ENCODE data around the gene MPZL3.
"Not testable (repeated sequence)": the region's sequence is repeated elsewhere in the genome, so short reads cannot be mapped to it uniquely, and the experiment has no call there.

MPZL3 gene

GRCh38 chr11:118212131-118212725, 39.9 kb downstream of the MPZL3 start:
- no peak for DNase-seq

- peak; percentile 49 for DNase-seq
Observed at GRCh38 chr11:118211006-118211405, 41.2 kb downstream of the MPZL3 start.

GRCh38 chr11:118210323-118210722, 41.8 kb downstream of the MPZL3 start:
- no peak for DNase-seq

GRCh38 chr11:118209033-118209432, 43.1 kb downstream of the MPZL3 start:
- DNase-seq = no peak

- no peak for DNase-seq
Observed at GRCh38 chr11:118207079-118207478, 45.1 kb downstream of the MPZL3 start.

GRCh38 chr11:118206391-118207031, 45.7 kb downstream of the MPZL3 start:
- DNase-seq = no peak

- DNase-seq = no peak
Observed at GRCh38 chr11:118205606-118206378, 46.4 kb downstream of the MPZL3 start.

GRCh38 chr11:118202599-118203422, 49.4 kb downstream of the MPZL3 start:
- DNase-seq = no peak

GRCh38 chr11:118201966-118202365, 50.2 kb downstream of the MPZL3 start:
- DNase-seq = no peak

GRCh38 chr11:118200901-118201680, 51.1 kb downstream of the MPZL3 start:
- DNase-seq = no peak

GRCh38 chr11:118200497-118200896, 51.7 kb downstream of the MPZL3 start:
- DNase-seq = no peak

- no peak for DNase-seq
Observed at GRCh38 chr11:118199135-118199534, 53.0 kb downstream of the MPZL3 start.

GRCh38 chr11:118198370-118198769, 53.8 kb downstream of the MPZL3 start:
- peak; percentile 57 for DNase-seq

- DNase-seq = peak; percentile 33
Observed at GRCh38 chr11:118194835-118195627, 57.1 kb downstream of the MPZL3 start.

- DNase-seq = no peak
Observed at GRCh38 chr11:118193910-118194566, 58.1 kb downstream of the MPZL3 start.

- DNase-seq = not testable (repeated sequence)
Observed at GRCh38 chr11:118192817-118193216, 59.3 kb downstream of the MPZL3 start.

- not testable (repeated sequence) for DNase-seq
Observed at GRCh38 chr11:118190942-118191506, 61.1 kb downstream of the MPZL3 start.

- no peak for DNase-seq
Observed at GRCh38 chr11:118186346-118187107, 65.6 kb downstream of the MPZL3 start.

- DNase-seq = no peak
Observed at GRCh38 chr11:118184784-118185579, 67.2 kb downstream of the MPZL3 start.

All from fibroblast of skin of scalp (primary cell).